K562 (cell line): ENCODE results near the gene PLCL1. TPM values are rescaled to one million over a fixed set of nuclear protein-coding genes. Genes with fewer than 3 reads are reported as not detected.

Source experiments
- ATAC-seq: fragments of 200-7000 bp; cut with Tn5 transposase; 3 replicates; pipeline ENCODE4 v1.9.1; 2020; ENCODE audit warnings: moderate library complexity
- BruUV-seq: library from RNA; stranded (reverse); fragments of 400-500 nt; replicated peaks from 2 replicates; lab custom pipeline; 2021; lab: Mats Ljungman, UMichigan
- CTCF ChIA-PET: fragments of 300-600 bp; formaldehyde crosslinking; extraction: SDS; loops from one replicate; lab custom pipeline; 2021; ENCODE audit warnings: low intra/inter-chr PET ratio; lab: Yijun Ruan, JAX
- POLR2A ChIA-PET: fragments of 300-600, 350-650 bp; sonication (Branson Sonifier 250); formaldehyde crosslinking; extraction: SDS; loops from one replicate; lab custom pipeline; 2021; ENCODE audit warnings: antibody characterized with exemption, inconsistent platforms; lab: Yijun Ruan, JAX
- DNase-seq, 4 experiments: peaks; one replicate each; pipeline versions ENCODE4 v3.0.0 to v3.0.0-alpha.2; 2011 to 2018; ENCODE audit warnings: low spot score in 3 of 4, mixed read lengths in 3 of 4; ENCODE audit errors: extremely low read depth in 1 of 4
- FAIRE-seq: peaks from 2 replicates; lab custom pipeline; 2011; peaks lifted over from hg19 to GRCh38; lab: Jason Lieb, UNC
- H2AFZ ChIP-seq: 2 replicates; pipeline ENCODE4 v1.6.0; 2011; ENCODE audit warnings: low read depth, low read length, control low read depth, inconsistent platforms
- H3K27ac ChIP-seq: fragments of 200-600 bp; 3 replicates; pipeline ENCODE4 v1.8.0; 2011; ENCODE audit warnings: low read depth, mild to moderate bottlenecking, control low read depth, inconsistent platforms, low read length, moderate library complexity, mixed read lengths; ENCODE audit errors: extremely low read depth
- H3K27me3 ChIP-seq, 2 experiments: fragments of 300-600 bp in 1 of 2; 2 replicates in 1 of 2; 3 replicates in 1 of 2; pipeline versions ENCODE4 v1.6.0 to v1.8.0; 2011; ENCODE audit warnings: inconsistent platforms in 2 of 2, low read length in 2 of 2, mild to moderate bottlenecking in 1 of 2, mixed read lengths in 1 of 2, moderate library complexity in 1 of 2; ENCODE audit not compliant: control insufficient read depth in 2 of 2, insufficient read depth in 2 of 2
- H3K36me3 ChIP-seq: fragments of 300-600 bp; 3 replicates; pipeline ENCODE4 v1.8.0; 2011; ENCODE audit warnings: mild to moderate bottlenecking, low read length, inconsistent platforms; ENCODE audit not compliant: control insufficient read depth, insufficient read depth
- H3K4me1 ChIP-seq, 2 experiments: fragments of 200-600 bp in 1 of 2; replicated peaks in 1 of 2; 2 replicates in 1 of 2; 3 replicates in 1 of 2; pipeline versions ENCODE4 v1.5.1 to v1.8.0; 2011; ENCODE audit warnings: inconsistent platforms in 2 of 2, low read length in 2 of 2, mild to moderate bottlenecking in 1 of 2, mixed read lengths in 1 of 2, moderate library complexity in 1 of 2; ENCODE audit not compliant: control insufficient read depth in 2 of 2, insufficient read depth in 2 of 2
- H3K4me2 ChIP-seq: 2 replicates; pipeline ENCODE4 v1.6.1; 2011; ENCODE audit warnings: low read length, control low read depth, inconsistent platforms, mixed read lengths; ENCODE audit not compliant: insufficient read depth
- H3K4me3 ChIP-seq: fragments of 200-600 bp; sonication (generic), shearing (Covaris generic); 2 replicates; pipeline ENCODE4 v1.5.1; 2016; ENCODE audit warnings: control low read depth, inconsistent platforms
- H3K79me2 ChIP-seq: fragments of 200-600 bp; 3 replicates; pipeline ENCODE4 v1.8.0; 2011; ENCODE audit warnings: low read length, inconsistent platforms; ENCODE audit not compliant: control insufficient read depth, insufficient read depth
- H3K9ac ChIP-seq, 2 experiments: 2 replicates each; pipeline versions ENCODE4 v1.6.0 to v1.6.1; 2011; ENCODE audit warnings: low read depth in 2 of 2, low read length in 2 of 2, control low read depth in 1 of 2, inconsistent platforms in 1 of 2, mild to moderate bottlenecking in 1 of 2, mixed read lengths in 1 of 2; ENCODE audit not compliant: insufficient read depth in 1 of 2
- H3K9me1 ChIP-seq: one replicate; pipeline ENCODE4 v1.6.0; 2011; ENCODE audit warnings: inconsistent platforms, mild to moderate bottlenecking, low read length, moderate library complexity; ENCODE audit not compliant: control insufficient read depth, insufficient read depth
- H3K9me3 ChIP-seq: replicated peaks from 2 replicates; pipeline ENCODE4 v1.5.1; 2011; ENCODE audit warnings: low read depth, low read length, inconsistent platforms; ENCODE audit not compliant: control insufficient read depth, insufficient read depth
- H4K20me1 ChIP-seq: replicated peaks from 2 replicates; pipeline ENCODE4 v1.6.1; 2011; ENCODE audit warnings: low read length, inconsistent platforms, mixed read lengths; ENCODE audit not compliant: control insufficient read depth, insufficient read depth
- CXXC5 ChIP-seq: fragments of 250-450 bp; sonication (Bioruptor Pico); IDR thresholded peaks from 2 replicates; pipeline ENCODE4 v1.8.0; 2022; ENCODE audit warnings: inconsistent platforms, mild to moderate bottlenecking, moderate library complexity
- MAFK ChIP-seq: IDR thresholded peaks from 2 replicates; pipeline ENCODE4 v1.6.1; 2011; ENCODE audit warnings: low read length, improper control_type of control experiment
- OTX1 ChIP-seq: fragments of 450-650 bp; formaldehyde crosslinking; IDR thresholded peaks from 2 replicates; pipeline ENCODE4 v1.4.0; 2022; ENCODE audit warnings: mild to moderate bottlenecking
- ZKSCAN3 ChIP-seq: fragments of 250-450 bp; sonication (Bioruptor Pico); IDR thresholded peaks from 2 replicates; pipeline ENCODE4 v1.4.0; 2020
- ZNF224 ChIP-seq: sonication (generic); formaldehyde crosslinking; IDR thresholded peaks from 2 replicates; pipeline ENCODE4 v1.8.0; 2022; ENCODE audit warnings: mild to moderate bottlenecking, missing genetic modification reagents
- ZNF449 ChIP-seq: fragments of 250-450 bp; sonication (Bioruptor Pico); IDR thresholded peaks from 2 replicates; pipeline ENCODE4 v1.8.0; 2022; ENCODE audit warnings: moderate library complexity, mild to moderate bottlenecking, inconsistent platforms
- ZNF79 ChIP-seq: fragments of 250-450 bp; sonication (Bioruptor Pico); IDR thresholded peaks from 2 replicates; pipeline ENCODE4 v1.4.0; 2020; ENCODE audit warnings: low read depth, mild to moderate bottlenecking, moderate library complexity
- WGBS: fragments of 100-300 bp; shearing (Covaris generic); methylation state at CpG from one replicate; pipeline ENCODE4 v1.1.6; 2016; ENCODE audit warnings: low coverage, mixed read lengths; ENCODE audit not compliant: insufficient coverage; ENCODE audit errors: missing lambda C conversion rate; 5-methylcytosine and 5-hydroxymethylcytosine counted together
- in situ Hi-C: fragments of 300-500 bp; cut with MboI; formaldehyde crosslinking; loops from 4 replicates; pipeline ENCODE4 v1.15.0; 2018; ENCODE audit warnings: inconsistent platforms, mixed read lengths
- intact Hi-C: fragments of 100-400 bp; cut with micrococcal nuclease; formaldehyde crosslinking; loops from 2 replicates; pipeline ENCODE4 v1.14.2; 2022
- polyA plus RNA-seq, 8 experiments: library from polyadenylated mRNA; depleted of rRNA in 4 of 8; stranded (reverse) in 5 of 8; unstranded in 3 of 8; fragments of >200 nt; fragmentation: Nextera tagmentation in 2 of 8; fragmentation: Illumina TruSeq in 1 of 8; extraction: Ambion mirVana in 2 of 8; extraction: Trizol in 1 of 8; gene quantifications; 2 replicates each; pipeline versions ENCODE4 v1.2.1 to v1.2.3, GENCODE V29; 2011 to 2014; ENCODE audit warnings: inconsistent platforms in 1 of 8, missing spikeins in 1 of 8
- total RNA-seq, 7 experiments: library from RNA; depleted of rRNA in 6 of 7; stranded (reverse); fragments of >200 nt in 6 of 7; fragmentation: Illumina TruSeq in 2 of 7; extraction: Trizol in 2 of 7; gene quantifications; 2 replicates each; pipeline versions ENCODE4 v1.2.1 to v1.2.3, GENCODE V29; 2011 to 2021; ENCODE audit warnings: low replicate concordance in 1 of 7
- TF ChIP-seq, protein P1 (sequence below): fragments of 250-450 bp; sonication (Bioruptor Pico); IDR thresholded peaks from 2 replicates; pipeline ENCODE4 v1.4.0; 2020; ENCODE audit warnings: mild to moderate bottlenecking
- TF ChIP-seq, protein P2 (sequence below), 3 experiments: IDR thresholded peaks in 2 of 3; conservative IDR thresholded peaks in 1 of 3; 2 replicates each; pipeline ENCODE4 v1.5.1; 2011 to 2012; ENCODE audit warnings: low read length in 3 of 3, mild to moderate bottlenecking in 3 of 3, control low read depth in 2 of 3, improper control_type of control experiment in 1 of 3, inconsistent platforms in 1 of 3, low read depth in 1 of 3, mixed read lengths in 1 of 3, moderate library complexity in 1 of 3; ENCODE audit not compliant: insufficient read depth in 2 of 3
- TF ChIP-seq, protein P3 (sequence below): sonication (generic); formaldehyde crosslinking; IDR thresholded peaks from 2 replicates; pipeline ENCODE4 v1.8.1; 2023; ENCODE audit warnings: mild to moderate bottlenecking, missing genetic modification reagents

The PLCL1 gene
- total and polyA plus RNA-seq, 9 of the 15 experiments (the other 6 are each of a cell fraction or from before 2014, with no cell fraction given) = 2.0 to 17.7 (median 8.6) TPM

GRCh38 chr2:198073253-198073652, 268.9 kb downstream of the PLCL1 start:
- POLR2A ChIA-PET = no interaction called here
- no peak for FAIRE-seq
- intact Hi-C loops = no loop called here

GRCh38 chr2:198077477-198077876, 273.1 kb downstream of the PLCL1 start:
- intact Hi-C loops = no loop called here
- ATAC-seq = no peak
- POLR2A ChIA-PET = no interaction called here
- in situ Hi-C loops = no loop called here
- no peaks in the 10 kb centered on the region for H3K4me1 ChIP-seq
- H3K27ac ChIP-seq = no peak overlapping the region
- no peaks in the 10 kb centered on the region for H3K36me3 ChIP-seq
- WGBS = 90% methylated on average over 1 of the region's 1 CpG
- BruUV-seq = no TSS peak
- no peaks in the 10 kb centered on the region for H4K20me1 ChIP-seq
- H3K27me3 ChIP-seq = no peaks in the 10 kb centered on the region
- CTCF ChIA-PET = no interaction called here
- no peaks in the 10 kb centered on the region for H3K9me3 ChIP-seq
- H3K9ac ChIP-seq = no peak overlapping the region
- no peak overlapping the region for H3K4me3 ChIP-seq
- no peak overlapping the region for H2AFZ ChIP-seq
- no peak overlapping the region for H3K4me2 ChIP-seq
- no peak for FAIRE-seq
- H3K79me2 ChIP-seq = peaks cover 5% of the 10 kb centered on the region; the same call in 2 of the 3 replicates
- no peaks in the 10 kb centered on the region for H3K9me1 ChIP-seq
- DNase-seq = no peak
- TF ChIP-seq, protein P1, sequence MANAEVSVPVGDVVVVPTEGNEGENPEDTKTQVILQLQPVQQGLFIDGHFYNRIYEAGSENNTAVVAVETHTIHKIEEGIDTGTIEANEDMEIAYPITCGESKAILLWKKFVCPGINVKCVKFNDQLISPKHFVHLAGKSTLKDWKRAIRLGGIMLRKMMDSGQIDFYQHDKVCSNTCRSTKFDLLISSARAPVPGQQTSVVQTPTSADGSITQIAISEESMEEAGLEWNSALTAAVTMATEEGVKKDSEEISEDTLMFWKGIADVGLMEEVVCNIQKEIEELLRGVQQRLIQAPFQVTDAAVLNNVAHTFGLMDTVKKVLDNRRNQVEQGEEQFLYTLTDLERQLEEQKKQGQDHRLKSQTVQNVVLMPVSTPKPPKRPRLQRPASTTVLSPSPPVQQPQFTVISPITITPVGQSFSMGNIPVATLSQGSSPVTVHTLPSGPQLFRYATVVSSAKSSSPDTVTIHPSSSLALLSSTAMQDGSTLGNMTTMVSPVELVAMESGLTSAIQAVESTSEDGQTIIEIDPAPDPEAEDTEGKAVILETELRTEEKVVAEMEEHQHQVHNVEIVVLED = no peak
- TF ChIP-seq ZNF224 (CRISPR knock-in tag) (no peak), MAFK (no peak), ZNF449 (CRISPR knock-in tag) (no peak), OTX1 (CRISPR knock-in tag) (no peak), ZNF79 (CRISPR knock-in tag) (no peak)
- TF ChIP-seq, protein P2, sequence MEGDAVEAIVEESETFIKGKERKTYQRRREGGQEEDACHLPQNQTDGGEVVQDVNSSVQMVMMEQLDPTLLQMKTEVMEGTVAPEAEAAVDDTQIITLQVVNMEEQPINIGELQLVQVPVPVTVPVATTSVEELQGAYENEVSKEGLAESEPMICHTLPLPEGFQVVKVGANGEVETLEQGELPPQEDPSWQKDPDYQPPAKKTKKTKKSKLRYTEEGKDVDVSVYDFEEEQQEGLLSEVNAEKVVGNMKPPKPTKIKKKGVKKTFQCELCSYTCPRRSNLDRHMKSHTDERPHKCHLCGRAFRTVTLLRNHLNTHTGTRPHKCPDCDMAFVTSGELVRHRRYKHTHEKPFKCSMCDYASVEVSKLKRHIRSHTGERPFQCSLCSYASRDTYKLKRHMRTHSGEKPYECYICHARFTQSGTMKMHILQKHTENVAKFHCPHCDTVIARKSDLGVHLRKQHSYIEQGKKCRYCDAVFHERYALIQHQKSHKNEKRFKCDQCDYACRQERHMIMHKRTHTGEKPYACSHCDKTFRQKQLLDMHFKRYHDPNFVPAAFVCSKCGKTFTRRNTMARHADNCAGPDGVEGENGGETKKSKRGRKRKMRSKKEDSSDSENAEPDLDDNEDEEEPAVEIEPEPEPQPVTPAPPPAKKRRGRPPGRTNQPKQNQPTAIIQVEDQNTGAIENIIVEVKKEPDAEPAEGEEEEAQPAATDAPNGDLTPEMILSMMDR (IDR thresholded peaks at IDR 0.05 in 2 of 3, conservative IDR thresholded peaks at IDR 0.05 in 1 of 3; ENCODE audit: insufficient read depth in 2 of 3, low read depth in 1 of 3, low read length in 3 of 3) = no peak
- TF ChIP-seq, protein P3, sequence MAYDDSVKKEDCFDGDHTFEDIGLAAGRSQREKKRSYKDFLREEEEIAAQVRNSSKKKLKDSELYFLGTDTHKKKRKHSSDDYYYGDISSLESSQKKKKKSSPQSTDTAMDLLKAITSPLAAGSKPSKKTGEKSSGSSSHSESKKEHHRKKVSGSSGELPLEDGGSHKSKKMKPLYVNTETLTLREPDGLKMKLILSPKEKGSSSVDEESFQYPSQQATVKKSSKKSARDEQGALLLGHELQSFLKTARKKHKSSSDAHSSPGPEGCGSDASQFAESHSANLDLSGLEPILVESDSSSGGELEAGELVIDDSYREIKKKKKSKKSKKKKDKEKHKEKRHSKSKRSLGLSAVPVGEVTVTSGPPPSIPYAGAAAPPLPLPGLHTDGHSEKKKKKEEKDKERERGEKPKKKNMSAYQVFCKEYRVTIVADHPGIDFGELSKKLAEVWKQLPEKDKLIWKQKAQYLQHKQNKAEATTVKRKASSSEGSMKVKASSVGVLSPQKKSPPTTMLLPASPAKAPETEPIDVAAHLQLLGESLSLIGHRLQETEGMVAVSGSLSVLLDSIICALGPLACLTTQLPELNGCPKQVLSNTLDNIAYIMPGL (CRISPR knock-in tag) = no peak

More at GRCh38 chr2:198073253-198073652, 268.9 kb downstream of the PLCL1 start:
- Histone ChIP-seq H3K9me1 (no peaks in the 10 kb centered on the region), H3K4me3 (no peak overlapping the region), H3K27ac (no peak overlapping the region), H3K4me1 (no peaks in the 10 kb centered on the region), H3K9me3 (no peaks in the 10 kb centered on the region), H3K27me3 (no peaks in the 10 kb centered on the region), H3K9ac (no peak overlapping the region), H3K79me2 (peaks cover 5% of the 10 kb centered on the region; the same call in 2 of the 3 replicates), H3K4me2 (no peak overlapping the region), H2AFZ (no peak overlapping the region), H4K20me1 (no peaks in the 10 kb centered on the region), H3K36me3 (no peaks in the 10 kb centered on the region)
- no peak for TF ChIP-seq CXXC5 (CRISPR knock-in tag)
- TF ChIP-seq ZKSCAN3 (CRISPR knock-in tag) = no peak
- no peak for ATAC-seq
- in situ Hi-C loops = no loop called here
- BruUV-seq = no TSS peak
- CTCF ChIA-PET = no interaction called here
- DNase-seq = no peak
- WGBS = 38% methylated on average over 2 of the region's 2 CpGs
